NB4 (cell line): ENCODE measurements around the gene PSG1.
"Not testable (repeated sequence)": the region's sequence is repeated elsewhere in the genome, so short reads cannot be mapped to it uniquely, and the experiment has no call there.

Experiments used
- MYC ChIP-seq: IDR thresholded peaks from 2 replicates; pipeline ENCODE4 v1.6.1; 2011; ENCODE audit warnings: low read depth, low read length
- POLR2A ChIP-seq: IDR thresholded peaks from 2 replicates; pipeline ENCODE4 v1.6.1; 2011; ENCODE audit warnings: mild to moderate bottlenecking; ENCODE audit not compliant: insufficient read length; ENCODE audit errors: extremely low read depth
- TF ChIP-seq, protein P1 (sequence below): IDR thresholded peaks from one replicate; pipeline ENCODE4 v1.5.1; 2012; ENCODE audit warnings: low read depth, low read length

DNA sequence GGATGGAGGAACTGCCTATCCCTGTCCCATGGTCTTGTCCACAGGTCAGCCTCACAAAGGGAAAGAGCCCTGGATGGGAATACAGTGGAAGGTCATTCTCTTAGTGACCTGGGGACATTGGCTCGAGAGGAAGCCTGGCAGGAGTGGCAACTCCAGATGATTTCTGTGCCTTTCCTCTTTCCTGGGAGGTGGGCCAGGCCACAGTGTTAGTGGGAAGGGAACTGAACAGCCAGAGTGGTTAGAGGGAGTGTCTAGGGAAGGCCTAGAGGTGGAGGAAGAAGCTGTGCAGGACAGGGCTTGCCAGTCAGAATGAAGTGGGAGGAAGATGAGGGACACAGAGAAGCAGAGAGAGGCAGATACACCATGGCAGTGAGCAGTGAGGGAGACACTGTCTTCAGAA, 3.6 kb downstream of the PSG1 start:
- not testable (repeated sequence) for TF ChIP-seq POLR2A, MYC
- TF ChIP-seq, protein P1, sequence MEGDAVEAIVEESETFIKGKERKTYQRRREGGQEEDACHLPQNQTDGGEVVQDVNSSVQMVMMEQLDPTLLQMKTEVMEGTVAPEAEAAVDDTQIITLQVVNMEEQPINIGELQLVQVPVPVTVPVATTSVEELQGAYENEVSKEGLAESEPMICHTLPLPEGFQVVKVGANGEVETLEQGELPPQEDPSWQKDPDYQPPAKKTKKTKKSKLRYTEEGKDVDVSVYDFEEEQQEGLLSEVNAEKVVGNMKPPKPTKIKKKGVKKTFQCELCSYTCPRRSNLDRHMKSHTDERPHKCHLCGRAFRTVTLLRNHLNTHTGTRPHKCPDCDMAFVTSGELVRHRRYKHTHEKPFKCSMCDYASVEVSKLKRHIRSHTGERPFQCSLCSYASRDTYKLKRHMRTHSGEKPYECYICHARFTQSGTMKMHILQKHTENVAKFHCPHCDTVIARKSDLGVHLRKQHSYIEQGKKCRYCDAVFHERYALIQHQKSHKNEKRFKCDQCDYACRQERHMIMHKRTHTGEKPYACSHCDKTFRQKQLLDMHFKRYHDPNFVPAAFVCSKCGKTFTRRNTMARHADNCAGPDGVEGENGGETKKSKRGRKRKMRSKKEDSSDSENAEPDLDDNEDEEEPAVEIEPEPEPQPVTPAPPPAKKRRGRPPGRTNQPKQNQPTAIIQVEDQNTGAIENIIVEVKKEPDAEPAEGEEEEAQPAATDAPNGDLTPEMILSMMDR, result not testable (repeated sequence)
